HG02759 (cell line): Measurements from ENCODE around the gene GMDS.
A peak's percentile ranks its signal among the peaks of the same experiment; 100 is the strongest.

Source experiments
- ATAC-seq: cut with Tn5 transposase; IDR thresholded peaks from one replicate; pipeline ENCODE4 v1.9.1; 2021; ENCODE audit warnings: mild to moderate bottlenecking, moderate library complexity; ENCODE audit not compliant: unreplicated experiment

GMDS gene

GRCh38 chr6:1871724-1872315, 373.6 kb downstream of the GMDS start:
- ATAC-seq: no peak

- no peak for ATAC-seq
Observed at GRCh38 chr6:1870932-1871331, 374.5 kb downstream of the GMDS start.

GRCh38 chr6:1870251-1870650, 375.2 kb downstream of the GMDS start:
- ATAC-seq: no peak

GRCh38 chr6:1869769-1870168, 375.6 kb downstream of the GMDS start:
- ATAC-seq: no peak

GRCh38 chr6:1869308-1869707, 376.1 kb downstream of the GMDS start:
- ATAC-seq: no peak

- peak; percentile 78 for ATAC-seq
Observed at GRCh38 chr6:1868561-1869261, 376.7 kb downstream of the GMDS start.

- no peak for ATAC-seq
Observed at GRCh38 chr6:1867197-1867596, 378.2 kb downstream of the GMDS start.

GRCh38 chr6:1865585-1865984, 379.8 kb downstream of the GMDS start:
- ATAC-seq: no peak

- no peak for ATAC-seq
Observed at GRCh38 chr6:1864496-1864895, 380.9 kb downstream of the GMDS start.

- ATAC-seq: no peak
Observed at GRCh38 chr6:1862411-1862810, 383.0 kb downstream of the GMDS start.

- no peak for ATAC-seq
Observed at GRCh38 chr6:1860756-1861348, 384.6 kb downstream of the GMDS start.

- ATAC-seq: no peak
Observed at GRCh38 chr6:1858859-1859258, 386.5 kb downstream of the GMDS start.

- ATAC-seq: no peak
Observed at GRCh38 chr6:1858196-1858595, 387.2 kb downstream of the GMDS start.

- ATAC-seq: peak; percentile 82
Observed at GRCh38 chr6:1856381-1856780, 389.0 kb downstream of the GMDS start.

GRCh38 chr6:1855890-1856289, 389.5 kb downstream of the GMDS start:
- no peak for ATAC-seq

- ATAC-seq: no peak
Observed at GRCh38 chr6:1854296-1854695, 391.1 kb downstream of the GMDS start.

GRCh38 chr6:1853761-1854160, 391.6 kb downstream of the GMDS start:
- ATAC-seq: no peak

GRCh38 chr6:1851681-1852456, 393.5 kb downstream of the GMDS start:
- ATAC-seq: no peak

- no peak for ATAC-seq
Observed at GRCh38 chr6:1850840-1851157, 394.6 kb downstream of the GMDS start.

GRCh38 chr6:1850121-1850839, 395.1 kb downstream of the GMDS start:
- ATAC-seq: no peak

- no peak for ATAC-seq
Observed at GRCh38 chr6:1849691-1850090, 395.7 kb downstream of the GMDS start.
